Loucy (cell line): Measurements from ENCODE around the gene MCM5.
A peak's percentile ranks its signal among the peaks of the same experiment; 100 is the strongest.

Experiments used
- H2AFZ ChIP-seq: fragments of 200-600 bp; sonication (generic); 2 replicates; pipeline ENCODE4 v1.6.0; 2016; ENCODE audit warnings: antibody characterized with exemption, mild to moderate bottlenecking, low read length, moderate library complexity
- H3F3A ChIP-seq: fragments of 200-600 bp; 2 replicates; pipeline ENCODE4 v1.6.0; 2016; ENCODE audit warnings: antibody characterized with exemption, low read depth, mild to moderate bottlenecking
- H3K27me3 ChIP-seq: fragments of 200-600 bp; sonication (generic); 2 replicates; pipeline ENCODE4 v1.6.1; 2014; ENCODE audit warnings: low read length, mild to moderate bottlenecking; ENCODE audit not compliant: insufficient read depth, poor library complexity, severe bottlenecking
- H3K36me3 ChIP-seq: fragments of 200-600 bp; sonication (generic); 2 replicates; pipeline ENCODE4 v1.6.1; 2016; ENCODE audit warnings: low read length; ENCODE audit not compliant: insufficient read depth
- H3K4me1 ChIP-seq: fragments of 200-600 bp; sonication (generic); 2 replicates; pipeline ENCODE4 v1.5.1; 2014; ENCODE audit warnings: low read length, mild to moderate bottlenecking; ENCODE audit not compliant: insufficient read depth, poor library complexity, severe bottlenecking
- H3K4me2 ChIP-seq: fragments of 200-600 bp; sonication (generic); 2 replicates; pipeline ENCODE4 v1.6.0; 2014; ENCODE audit warnings: antibody characterized with exemption, low read length, low read depth, mild to moderate bottlenecking; ENCODE audit not compliant: poor library complexity, severe bottlenecking
- H3K4me3 ChIP-seq: fragments of 200-600 bp; sonication (generic); 2 replicates; pipeline ENCODE4 v1.5.1; 2014; ENCODE audit warnings: low read length, mild to moderate bottlenecking, mixed read lengths; ENCODE audit not compliant: poor library complexity, severe bottlenecking
- H3K79me2 ChIP-seq: fragments of 200-600 bp; sonication (generic); 2 replicates; pipeline ENCODE4 v1.6.1; 2014; ENCODE audit warnings: low read length; ENCODE audit not compliant: insufficient read depth
- H3K9ac ChIP-seq: fragments of 200-600 bp; sonication (generic); 2 replicates; pipeline ENCODE4 v1.6.0; 2014; ENCODE audit warnings: mild to moderate bottlenecking, low read depth, low read length, moderate library complexity; ENCODE audit not compliant: poor library complexity, severe bottlenecking
- H3K9me2 ChIP-seq: fragments of 200-600 bp; sonication (generic); replicated peaks from 2 replicates; pipeline ENCODE4 v1.6.1; 2016; ENCODE audit warnings: low read depth, low read length, mixed read lengths
- H3K9me3 ChIP-seq: fragments of 200-600 bp; sonication (generic); 2 replicates; pipeline ENCODE4 v1.6.1; 2014; ENCODE audit warnings: mild to moderate bottlenecking, antibody characterized with exemption, low read length, low read depth; ENCODE audit not compliant: insufficient read depth
- H4K20me1 ChIP-seq: fragments of 200-600 bp; sonication (generic); 2 replicates; pipeline ENCODE4 v1.6.0; 2014; ENCODE audit warnings: antibody characterized with exemption, low read length, mild to moderate bottlenecking; ENCODE audit not compliant: insufficient read depth, poor library complexity, severe bottlenecking
- CTCF ChIP-seq: fragments of 200-600 bp; sonication (generic); conservative IDR thresholded peaks from 2 replicates; pipeline ENCODE4 v1.5.1; 2014; ENCODE audit warnings: mild to moderate bottlenecking, antibody characterized with exemption, low read length
- EZH2phosphoT487 ChIP-seq: fragments of 200-600 bp; IDR thresholded peaks from 2 replicates; pipeline ENCODE4 v1.6.1; 2018; ENCODE audit warnings: antibody characterized with exemption, mild to moderate bottlenecking, moderate library complexity, borderline replicate concordance

The MCM5 gene

DNA sequence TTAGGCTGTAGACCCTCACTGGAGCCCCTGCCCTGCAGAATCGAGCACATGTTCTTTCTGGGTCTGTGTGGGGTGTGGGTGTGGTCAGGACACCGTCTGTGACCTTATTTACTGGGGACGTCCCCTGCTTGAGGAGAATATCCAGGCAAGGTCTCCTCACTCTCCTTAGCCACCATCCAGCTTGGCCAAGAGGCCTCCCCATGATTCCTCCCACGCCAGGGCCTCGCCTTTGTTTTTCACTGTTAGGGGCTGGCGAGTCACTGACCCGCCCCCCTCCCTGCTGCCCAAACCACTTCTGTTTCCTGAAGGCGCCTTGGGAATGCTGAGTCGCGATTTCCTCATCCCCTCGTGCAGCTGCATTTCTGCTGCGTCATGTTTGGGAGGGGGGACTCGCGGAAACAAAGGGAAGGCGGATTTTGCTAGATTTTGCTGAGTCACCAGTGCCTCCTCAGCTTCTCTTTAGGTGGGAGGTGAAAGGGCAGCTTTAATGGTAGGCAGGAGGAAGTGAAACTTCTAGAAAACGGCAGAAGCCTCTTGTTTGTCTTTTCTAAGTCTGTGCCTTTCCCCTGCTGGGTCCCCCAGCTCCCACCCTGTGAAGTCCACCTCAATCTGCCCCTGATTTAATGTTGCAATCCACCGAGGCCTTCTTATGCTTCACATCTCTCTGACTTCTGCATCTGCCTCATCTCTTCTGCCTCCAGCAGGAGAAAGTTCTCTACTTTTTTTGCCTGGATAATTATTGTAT, 23.0 kb upstream of the MCM5 start:
- H3K4me3 ChIP-seq = no peak overlapping the region
- H3K9me3 ChIP-seq = no peaks in the 10 kb centered on the region
- peak overlapping the region; percentile 6; the same call in 1 of the 2 replicates for H2AFZ ChIP-seq

DNA sequence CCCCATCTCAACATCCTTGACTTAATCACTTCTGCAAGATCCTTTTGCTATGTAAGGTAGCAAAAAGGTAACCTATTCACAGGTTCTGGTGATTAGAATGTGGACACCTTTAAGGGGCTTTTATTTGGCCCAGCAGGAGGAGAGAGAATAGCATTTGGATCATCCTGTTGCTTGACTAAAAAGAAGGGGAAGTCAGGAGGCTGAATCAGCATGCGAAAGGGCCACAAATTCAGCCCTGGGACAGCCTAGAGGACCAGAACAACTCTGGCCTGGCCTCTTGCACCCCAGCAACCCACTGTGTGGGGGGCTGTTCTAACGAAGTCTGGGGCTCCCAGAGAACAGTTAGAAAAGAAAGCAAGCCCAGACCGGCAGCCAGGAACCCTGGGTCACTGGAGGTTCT, 22.2 kb upstream of the MCM5 start:
- H4K20me1 ChIP-seq = no peaks in the 10 kb centered on the region
- H3F3A ChIP-seq = no peaks in the 10 kb centered on the region
- TF ChIP-seq EZH2phosphoT487 = no peak
- no peak for TF ChIP-seq CTCF
- peak overlapping the region; percentile 44 for H3K9ac ChIP-seq
- no peaks in the 10 kb centered on the region for H3K9me3 ChIP-seq
- H3K4me2 ChIP-seq = no peak overlapping the region
- H3K9me2 ChIP-seq = no peaks in the 10 kb centered on the region
- no peak overlapping the region for H3K4me3 ChIP-seq
- H3K36me3 ChIP-seq = no peaks in the 10 kb centered on the region
- no peaks in the 10 kb centered on the region for H3K79me2 ChIP-seq
- no peaks in the 10 kb centered on the region for H3K27me3 ChIP-seq
- H2AFZ ChIP-seq = no peak overlapping the region
- peaks cover 22% of the 10 kb centered on the region for H3K4me1 ChIP-seq

More for the DNA sequence above, 23.0 kb upstream of the MCM5 start:
- H3K27me3 ChIP-seq = no peaks in the 10 kb centered on the region
- H3K9me2 ChIP-seq = no peaks in the 10 kb centered on the region
- peaks cover 22% of the 10 kb centered on the region for H3K4me1 ChIP-seq
- TF ChIP-seq EZH2phosphoT487 (no peak), CTCF (no peak)
- H4K20me1 ChIP-seq = no peaks in the 10 kb centered on the region
- peak overlapping the region; percentile 39 for H3K4me2 ChIP-seq
- no peaks in the 10 kb centered on the region for H3K79me2 ChIP-seq
- H3F3A ChIP-seq = no peaks in the 10 kb centered on the region
- H3K9ac ChIP-seq = peak overlapping the region; percentile 44
- no peaks in the 10 kb centered on the region for H3K36me3 ChIP-seq

GRCh38 chr22:35378621-35379020, 21.3 kb upstream of the MCM5 start:
- H4K20me1 ChIP-seq = no peaks in the 10 kb centered on the region

More at GRCh38 chr22:35378621-35379020, 21.3 kb upstream of the MCM5 start:
- peaks cover 22% of the 10 kb centered on the region for H3K4me1 ChIP-seq
- H3K27me3 ChIP-seq = no peaks in the 10 kb centered on the region
- no peak overlapping the region for H2AFZ ChIP-seq
- TF ChIP-seq CTCF (no peak), EZH2phosphoT487 (no peak)
- H3F3A ChIP-seq = no peaks in the 10 kb centered on the region
- no peak overlapping the region for H3K9ac ChIP-seq
- no peaks in the 10 kb centered on the region for H3K79me2 ChIP-seq
- H3K36me3 ChIP-seq = no peaks in the 10 kb centered on the region
- H3K4me3 ChIP-seq = no peak overlapping the region
- H3K9me3 ChIP-seq = no peaks in the 10 kb centered on the region
- no peaks in the 10 kb centered on the region for H3K9me2 ChIP-seq
- no peak overlapping the region for H3K4me2 ChIP-seq
